NT2/D1 (cell line): ENCODE results near the gene SSB.

Experiments used
- SUZ12 ChIP-seq: IDR thresholded peaks from 2 replicates; pipeline ENCODE4 v1.6.1; 2011; ENCODE audit not compliant: insufficient read length, insufficient read depth; ENCODE audit errors: extremely low read depth
- YY1 ChIP-seq: IDR thresholded peaks from 2 replicates; pipeline ENCODE4 v1.6.1; 2011; ENCODE audit not compliant: insufficient read length, insufficient read depth
- ZNF274 ChIP-seq: IDR thresholded peaks from 2 replicates; pipeline ENCODE4 v1.6.1; 2011; ENCODE audit warnings: mild to moderate bottlenecking, low read depth, low read length

GRCh38 chr2:169771612-169772011 is 27.1 kb upstream of the SSB start:
- TF ChIP-seq ZNF274 (no peak), YY1 (no peak), SUZ12 (no peak)
